Kidney (tissue), 14 donors: ENCODE data around the gene MYO1C. TPM values are rescaled to one million over a fixed set of nuclear protein-coding genes. Genes with fewer than 3 reads are reported as not detected.

Experiments used
- DNase-seq, 5 donors: peaks; one replicate each; pipeline ENCODE4 v3.0.0-alpha.2; 2013 to 2020
- FAIRE-seq: peaks from 2 replicates; lab custom pipeline; 2012; peaks lifted over from hg19 to GRCh38; lab: Jason Lieb, UNC
- H3K27ac ChIP-seq, 2 donors: one replicate each; pipeline ENCODE4 v1.7.0; 2013; ENCODE audit warnings: low read depth in 2 of 2, low read length in 2 of 2, inconsistent platforms in 1 of 2
- H3K27me3 ChIP-seq: one replicate; pipeline ENCODE4 v1.7.1; 2013; ENCODE audit warnings: low read length, inconsistent platforms; ENCODE audit not compliant: control insufficient read depth, insufficient read depth
- H3K36me3 ChIP-seq, 3 donors: one replicate each; pipeline versions ENCODE4 v1.7.0 to v1.7.1; 2013; ENCODE audit warnings: low read length in 3 of 3, control low read depth in 1 of 3, inconsistent platforms in 1 of 3; ENCODE audit not compliant: insufficient read depth in 3 of 3, control insufficient read depth in 2 of 3
- H3K4me1 ChIP-seq, 3 donors: one replicate each; pipeline versions ENCODE4 v1.7.0 to v1.7.1; 2013; ENCODE audit warnings: low read length in 3 of 3, inconsistent platforms in 1 of 3, low read depth in 1 of 3; ENCODE audit not compliant: control insufficient read depth in 2 of 3, insufficient read depth in 2 of 3
- H3K4me3 ChIP-seq, 3 donors: one replicate each; pipeline versions ENCODE4 v1.7.0 to v1.8.1; 2013; ENCODE audit warnings: low read length in 3 of 3, control low read depth in 1 of 3, inconsistent platforms in 1 of 3
- H3K9ac ChIP-seq, 3 donors: one replicate each; pipeline versions ENCODE4 v1.7.0 to v1.7.1; 2013; ENCODE audit warnings: low read length in 3 of 3, control low read depth in 1 of 3, inconsistent platforms in 1 of 3
- H3K9me3 ChIP-seq, 3 donors: one replicate each; pipeline versions ENCODE4 v1.7.0 to v1.7.1; 2013; ENCODE audit warnings: low read length in 3 of 3, control low read depth in 1 of 3, inconsistent platforms in 1 of 3; ENCODE audit not compliant: control insufficient read depth in 2 of 3, insufficient read depth in 1 of 3
- CTCF ChIP-seq: IDR thresholded peaks from 3 replicates; pipeline ENCODE4 v1.5.1; 2012; ENCODE audit warnings: mild to moderate bottlenecking, moderate library complexity, borderline replicate concordance; ENCODE audit not compliant: insufficient read depth; ENCODE audit errors: extremely low read depth
- intact Hi-C: fragments of 100-400 bp; cut with DNase I; formaldehyde crosslinking; loops from one replicate; pipeline ENCODE4 v1.11.1; 2022
- polyA plus RNA-seq: library from polyadenylated mRNA; stranded (reverse); fragments of 350-450 nt; fragmentation: Illumina TruSeq; extraction: RNeasy Lipid Tissue Mini Kit (QIAGEN cat#74804); gene quantifications from one replicate; pipeline ENCODE4 v1.2.3, GENCODE V29; 2014; ENCODE audit warnings: low read depth, low replicate concordance; ENCODE audit not compliant: insufficient read depth
- total RNA-seq: library from RNA; stranded (reverse); fragmentation: NEBNext Ultra II Directional; extraction: Animal tissue kit (Norgen Biotek cat#: 25700); gene quantifications from one replicate; pipeline ENCODE4 v1.2.1, GENCODE V29; 2021
- donor health status: control.
- donor health status: control.
- donor health status: control.
- donor health status: control.
- donor health status: control.
- donor health status: DM: yes; HTN: yes; CAD: no.
- donor health status: Normal renal cell carcinoma (clear cell type).

Gene MYO1C
- total and polyA plus RNA-seq, 2 donors from 2014 or later, result 62.7 to 225 TPM

GRCh38 chr17:1434150-1434549, 58.3 kb downstream of the MYO1C start:
- Histone ChIP-seq H3K9ac (no peak overlapping the region), H3K4me3 (no peak overlapping the region), H3K4me1 (no peaks in the 10 kb centered on the region), H3K9me3 (no peaks in the 10 kb centered on the region), H3K27ac (no peak overlapping the region), H3K36me3 (peaks cover 0 to 25% (median 19%) of the 10 kb centered on the region in 3 donors), H3K27me3 (no peaks in the 10 kb centered on the region)
- FAIRE-seq (no peak), DNase-seq (no peak)
- intact Hi-C loops, result no loop called here
- no peak for TF ChIP-seq CTCF

GRCh38 chr17:1431631-1432104, 60.8 kb downstream of the MYO1C start:
- no peak for TF ChIP-seq CTCF
- Histone ChIP-seq H3K4me1 (no peaks in the 10 kb centered on the region), H3K27ac (no peak overlapping the region), H3K4me3 (no peak overlapping the region), H3K27me3 (no peaks in the 10 kb centered on the region), H3K36me3 (peaks cover 0 to 25% (median 19%) of the 10 kb centered on the region in 3 donors), H3K9ac (no peak overlapping the region), H3K9me3 (no peaks in the 10 kb centered on the region)
- FAIRE-seq (no peak), DNase-seq (no peak)
- intact Hi-C loops, result no loop called here

- Histone ChIP-seq H3K27ac (peak overlapping the region in 1 of 2 donors; percentile 38), H3K4me3 (no peak overlapping the region), H3K9me3 (no peaks in the 10 kb centered on the region), H3K27me3 (no peaks in the 10 kb centered on the region), H3K9ac (no peak overlapping the region), H3K36me3 (peaks cover 4 to 20% (median 5%) of the 10 kb centered on the region in 3 donors), H3K4me1 (peaks cover 0 to 8% (median 6%) of the 10 kb centered on the region in 3 donors)
- DNase-seq (peak in 2 of 5 donors; percentile 40 to 57), FAIRE-seq (no peak)
- intact Hi-C loops, result no loop called here
- no peak for TF ChIP-seq CTCF
Measured at GRCh38 chr17:1423456-1424135, 68.9 kb downstream of the MYO1C start.
